HL-60 (cell line): Measurements from ENCODE around the gene ZNF462.

Source experiments
- DNase-seq, 2 experiments: peaks; one replicate each; pipeline ENCODE4 v3.0.0-alpha.2; 2010 to 2020; ENCODE audit warnings: low read depth in 1 of 2, low spot score in 1 of 2
- H3K27ac ChIP-seq: fragments of 250-450 bp; sonication (Bioruptor Pico); replicated peaks from 2 replicates; pipeline ENCODE4 v1.5.1; 2020; ENCODE audit warnings: mild to moderate bottlenecking, moderate library complexity
- H3K27me3 ChIP-seq: fragments of 250-450 bp; sonication (Bioruptor Pico); 2 replicates; pipeline ENCODE4 v1.5.1; 2021; ENCODE audit warnings: mild to moderate bottlenecking, moderate library complexity; ENCODE audit not compliant: insufficient read depth, poor library complexity, severe bottlenecking
- H3K4me3 ChIP-seq: replicated peaks from 2 replicates; pipeline ENCODE4 v1.5.1; 2011; ENCODE audit warnings: mild to moderate bottlenecking, control low read depth, low read length; ENCODE audit not compliant: insufficient read depth
- GABPA ChIP-seq: IDR thresholded peaks from 2 replicates; pipeline ENCODE4 v1.6.1; 2012; ENCODE audit warnings: low read depth
- POLR2AphosphoS5 ChIP-seq: IDR thresholded peaks from 2 replicates; pipeline ENCODE4 v1.6.1; 2012; ENCODE audit warnings: low read depth
- SPI1 ChIP-seq: IDR thresholded peaks from 2 replicates; pipeline ENCODE4 v1.6.1; 2012; ENCODE audit warnings: low read depth, mild to moderate bottlenecking, borderline replicate concordance
- TF ChIP-seq, protein P1 (sequence below): IDR thresholded peaks from 2 replicates; pipeline ENCODE4 v1.6.1; 2012; ENCODE audit warnings: low read depth; ENCODE audit not compliant: insufficient replicate concordance
- TF ChIP-seq, protein P2 (sequence below): IDR thresholded peaks from one replicate; pipeline ENCODE4 v1.5.1; 2011; ENCODE audit warnings: low read length, control low read depth, inconsistent platforms; ENCODE audit not compliant: insufficient read depth

Gene ZNF462

DNA sequence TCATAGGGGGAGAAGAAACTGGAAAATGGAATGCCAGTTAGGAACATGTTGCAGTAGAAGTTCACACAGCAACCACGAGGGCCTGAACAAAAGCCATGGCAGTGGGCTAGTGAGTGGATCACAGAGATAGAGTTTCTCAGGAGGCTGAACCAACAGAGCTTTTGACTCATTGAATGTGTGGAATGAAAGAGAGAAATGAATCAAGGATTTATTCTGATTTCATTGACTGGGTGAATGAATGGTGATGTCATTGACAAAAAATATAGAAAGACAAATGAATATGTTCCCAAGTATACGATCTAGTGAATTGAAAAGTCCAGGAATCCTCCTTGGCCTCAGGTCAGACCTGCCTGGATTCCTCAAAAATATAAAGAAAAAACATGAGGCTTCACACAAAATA is 99.2 kb downstream of the ZNF462 start:
- Histone ChIP-seq H3K27me3 (peaks cover 2% of the 10 kb centered on the region), H3K4me3 (no peak overlapping the region), H3K27ac (no peak overlapping the region)
- no peak for TF ChIP-seq GABPA
- no peak for TF ChIP-seq SPI1
- DNase-seq, result no peak

DNA sequence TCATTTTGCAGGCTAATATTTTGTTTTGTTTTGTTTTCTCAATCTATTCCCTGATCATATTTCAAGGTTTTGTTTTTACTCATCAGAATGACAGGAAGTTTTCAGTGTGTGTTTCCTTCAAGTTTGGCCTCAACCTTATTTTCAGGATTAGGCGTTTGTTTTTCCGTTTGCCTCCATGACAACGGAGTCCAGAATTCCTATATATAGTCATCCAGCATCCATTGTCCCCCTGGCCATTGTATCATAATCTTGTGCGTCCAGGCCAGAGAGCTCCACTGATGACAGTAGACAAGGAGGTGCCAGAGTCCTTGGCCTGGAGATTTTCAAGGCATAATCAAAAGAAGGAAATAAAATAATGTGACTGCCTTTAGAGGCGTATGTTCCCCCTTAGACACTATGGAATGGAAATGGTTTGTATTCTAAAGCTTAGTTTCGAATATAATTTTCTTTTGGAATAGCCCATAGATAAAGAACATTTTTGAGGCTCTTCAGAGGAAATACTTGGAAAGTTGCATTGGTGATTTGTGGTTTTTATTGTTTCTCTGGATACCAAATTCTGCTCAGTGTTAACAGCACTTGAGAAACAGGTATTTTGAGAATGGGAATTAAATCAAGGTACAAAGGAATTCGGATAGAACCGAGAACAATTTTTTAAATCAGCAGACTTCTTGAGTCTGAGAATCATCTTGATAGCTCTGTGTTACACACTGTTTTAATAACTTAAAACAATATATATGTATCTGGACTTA is 99.8 kb downstream of the ZNF462 start:
- no peak overlapping the region for H3K27ac ChIP-seq

DNA sequence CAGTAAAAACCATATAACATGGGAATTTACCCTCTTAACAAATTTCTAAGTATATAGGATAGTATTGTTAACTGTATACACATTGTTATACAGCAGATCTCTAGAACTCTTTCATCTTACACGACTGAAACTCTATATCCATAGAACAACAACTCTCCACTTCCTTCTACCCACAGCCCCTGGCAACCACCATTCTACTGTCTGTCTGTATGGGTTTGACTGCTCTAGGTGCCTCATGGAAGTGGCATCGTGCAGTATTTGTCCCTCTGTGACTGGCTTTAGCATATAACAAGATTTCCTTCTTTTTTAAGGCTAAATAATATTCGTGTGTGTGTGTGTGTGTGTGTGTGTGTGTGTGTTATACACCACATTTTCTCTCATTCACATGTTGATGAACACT is 100.7 kb downstream of the ZNF462 start:
- Histone ChIP-seq H3K27me3 (peaks cover 2% of the 10 kb centered on the region), H3K4me3 (no peak overlapping the region), H3K27ac (no peak overlapping the region)
- TF ChIP-seq GABPA, result no peak
- TF ChIP-seq POLR2AphosphoS5, result no peak
- TF ChIP-seq SPI1, result no peak
- TF ChIP-seq, protein P1, sequence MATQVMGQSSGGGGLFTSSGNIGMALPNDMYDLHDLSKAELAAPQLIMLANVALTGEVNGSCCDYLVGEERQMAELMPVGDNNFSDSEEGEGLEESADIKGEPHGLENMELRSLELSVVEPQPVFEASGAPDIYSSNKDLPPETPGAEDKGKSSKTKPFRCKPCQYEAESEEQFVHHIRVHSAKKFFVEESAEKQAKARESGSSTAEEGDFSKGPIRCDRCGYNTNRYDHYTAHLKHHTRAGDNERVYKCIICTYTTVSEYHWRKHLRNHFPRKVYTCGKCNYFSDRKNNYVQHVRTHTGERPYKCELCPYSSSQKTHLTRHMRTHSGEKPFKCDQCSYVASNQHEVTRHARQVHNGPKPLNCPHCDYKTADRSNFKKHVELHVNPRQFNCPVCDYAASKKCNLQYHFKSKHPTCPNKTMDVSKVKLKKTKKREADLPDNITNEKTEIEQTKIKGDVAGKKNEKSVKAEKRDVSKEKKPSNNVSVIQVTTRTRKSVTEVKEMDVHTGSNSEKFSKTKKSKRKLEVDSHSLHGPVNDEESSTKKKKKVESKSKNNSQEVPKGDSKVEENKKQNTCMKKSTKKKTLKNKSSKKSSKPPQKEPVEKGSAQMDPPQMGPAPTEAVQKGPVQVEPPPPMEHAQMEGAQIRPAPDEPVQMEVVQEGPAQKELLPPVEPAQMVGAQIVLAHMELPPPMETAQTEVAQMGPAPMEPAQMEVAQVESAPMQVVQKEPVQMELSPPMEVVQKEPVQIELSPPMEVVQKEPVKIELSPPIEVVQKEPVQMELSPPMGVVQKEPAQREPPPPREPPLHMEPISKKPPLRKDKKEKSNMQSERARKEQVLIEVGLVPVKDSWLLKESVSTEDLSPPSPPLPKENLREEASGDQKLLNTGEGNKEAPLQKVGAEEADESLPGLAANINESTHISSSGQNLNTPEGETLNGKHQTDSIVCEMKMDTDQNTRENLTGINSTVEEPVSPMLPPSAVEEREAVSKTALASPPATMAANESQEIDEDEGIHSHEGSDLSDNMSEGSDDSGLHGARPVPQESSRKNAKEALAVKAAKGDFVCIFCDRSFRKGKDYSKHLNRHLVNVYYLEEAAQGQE, result no peak
- TF ChIP-seq, protein P2, sequence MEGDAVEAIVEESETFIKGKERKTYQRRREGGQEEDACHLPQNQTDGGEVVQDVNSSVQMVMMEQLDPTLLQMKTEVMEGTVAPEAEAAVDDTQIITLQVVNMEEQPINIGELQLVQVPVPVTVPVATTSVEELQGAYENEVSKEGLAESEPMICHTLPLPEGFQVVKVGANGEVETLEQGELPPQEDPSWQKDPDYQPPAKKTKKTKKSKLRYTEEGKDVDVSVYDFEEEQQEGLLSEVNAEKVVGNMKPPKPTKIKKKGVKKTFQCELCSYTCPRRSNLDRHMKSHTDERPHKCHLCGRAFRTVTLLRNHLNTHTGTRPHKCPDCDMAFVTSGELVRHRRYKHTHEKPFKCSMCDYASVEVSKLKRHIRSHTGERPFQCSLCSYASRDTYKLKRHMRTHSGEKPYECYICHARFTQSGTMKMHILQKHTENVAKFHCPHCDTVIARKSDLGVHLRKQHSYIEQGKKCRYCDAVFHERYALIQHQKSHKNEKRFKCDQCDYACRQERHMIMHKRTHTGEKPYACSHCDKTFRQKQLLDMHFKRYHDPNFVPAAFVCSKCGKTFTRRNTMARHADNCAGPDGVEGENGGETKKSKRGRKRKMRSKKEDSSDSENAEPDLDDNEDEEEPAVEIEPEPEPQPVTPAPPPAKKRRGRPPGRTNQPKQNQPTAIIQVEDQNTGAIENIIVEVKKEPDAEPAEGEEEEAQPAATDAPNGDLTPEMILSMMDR, result no peak
- no peak for DNase-seq

More for the DNA sequence above, 99.8 kb downstream of the ZNF462 start:
- no peak overlapping the region for H3K4me3 ChIP-seq
- no peak for DNase-seq
- H3K27me3 ChIP-seq, result peaks cover 2% of the 10 kb centered on the region
- TF ChIP-seq, protein P2, result no peak
- TF ChIP-seq POLR2AphosphoS5 (no peak), SPI1 (no peak), GABPA (no peak)
- TF ChIP-seq, protein P1, result no peak

DNA sequence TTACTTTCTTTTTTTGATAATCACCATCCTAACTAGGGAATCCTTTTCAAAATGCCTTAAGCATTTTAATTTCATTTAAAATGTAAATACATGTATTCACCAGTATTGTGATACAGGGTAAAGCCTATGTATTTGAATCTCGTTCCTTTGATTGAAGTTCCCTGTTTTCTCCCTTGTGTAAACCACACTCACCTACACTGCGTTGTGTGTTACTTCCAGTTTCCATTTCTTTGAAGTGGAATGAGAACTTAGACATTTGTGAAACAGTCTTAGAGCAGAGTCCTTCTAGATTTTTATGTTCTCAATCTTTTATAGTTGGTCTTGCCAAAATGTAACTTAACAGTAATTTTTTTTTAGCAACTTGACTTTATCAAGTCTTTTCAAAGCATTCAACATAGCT is 101.4 kb downstream of the ZNF462 start:
- no peak overlapping the region for H3K27ac ChIP-seq
- peaks cover 2% of the 10 kb centered on the region for H3K27me3 ChIP-seq
- no peak for DNase-seq
- TF ChIP-seq SPI1 (no peak), POLR2AphosphoS5 (no peak), GABPA (no peak)
- TF ChIP-seq, protein P1, result no peak
- TF ChIP-seq, protein P2, result no peak
- no peak overlapping the region for H3K4me3 ChIP-seq
